GM12878 (cell line): ENCODE data around the gene RAB29. TPM values are rescaled to one million over a fixed set of nuclear protein-coding genes. Genes with fewer than 3 reads are reported as not detected.

Source experiments
- ATAC-seq: fragments of 200-7000 bp; cut with Tn5 transposase; 3 replicates; pipeline ENCODE4 v1.9.1; 2020; ENCODE audit warnings: mild to moderate bottlenecking, moderate library complexity
- BruUV-seq: library from RNA; stranded (reverse); fragments of 400-500 nt; replicated peaks from 2 replicates; lab custom pipeline; 2021; lab: Mats Ljungman, UMichigan
- CTCF ChIA-PET: fragments of 300-600 bp; sonication (Branson Sonifier 250); formaldehyde crosslinking; extraction: SDS; loops from one replicate; lab custom pipeline; 2021; ENCODE audit warnings: inconsistent platforms; lab: Yijun Ruan, JAX
- POLR2A ChIA-PET: fragments of 350-600 bp; formaldehyde crosslinking; extraction: SDS; loops from one replicate; lab custom pipeline; 2021; ENCODE audit warnings: inconsistent platforms; lab: Charles Lee
- RAD21 ChIA-PET: fragments of 300-600 bp; sonication (Branson Sonifier 250); formaldehyde crosslinking; loops from one replicate; lab custom pipeline; 2023; ENCODE audit warnings: antibody characterized with exemption; ENCODE audit not compliant: unreplicated experiment; lab: Charles Lee
- SMC1A ChIA-PET: fragments of 300-600 bp; sonication (Branson Sonifier 250); formaldehyde crosslinking; loops from one replicate; lab custom pipeline; 2023; ENCODE audit not compliant: unreplicated experiment, uncharacterized antibody; lab: Charles Lee
- DNase-seq: peaks from one replicate; pipeline ENCODE4 v3.0.0-alpha.2; 2011; ENCODE audit warnings: low read depth, low spot score
- FAIRE-seq: peaks from 3 replicates; lab custom pipeline; 2011; peaks lifted over from hg19 to GRCh38; lab: Jason Lieb, UNC
- H2AFZ ChIP-seq: 2 replicates; pipeline ENCODE4 v1.6.0; 2011; ENCODE audit warnings: low read depth, low read length, control low read depth; ENCODE audit not compliant: control insufficient read depth
- H3K27ac ChIP-seq: 2 replicates; pipeline ENCODE4 v1.5.1; 2011; ENCODE audit warnings: control low read depth; ENCODE audit not compliant: control insufficient read depth, insufficient read depth
- H3K27me3 ChIP-seq, 2 experiments: replicated peaks in 1 of 2; 2 replicates each; pipeline versions ENCODE4 v1.6.0 to v1.6.1; 2011; ENCODE audit warnings: low read length in 1 of 2; ENCODE audit not compliant: control insufficient read depth in 2 of 2, insufficient read depth in 2 of 2
- H3K36me3 ChIP-seq, 2 experiments: 2 replicates each; pipeline ENCODE4 v1.5.1; 2011; ENCODE audit warnings: low read length in 1 of 2; ENCODE audit not compliant: control insufficient read depth in 2 of 2, insufficient read depth in 2 of 2
- H3K4me1 ChIP-seq: 2 replicates; pipeline ENCODE4 v1.6.1; 2011; ENCODE audit warnings: mild to moderate bottlenecking, low read length, moderate library complexity, mixed read lengths; ENCODE audit not compliant: control insufficient read depth, insufficient read depth
- H3K4me2 ChIP-seq: 2 replicates; pipeline ENCODE4 v1.6.0; 2011; ENCODE audit warnings: control low read depth; ENCODE audit not compliant: control insufficient read depth, insufficient read depth
- H3K4me3 ChIP-seq: fragments of 200-600 bp; sonication (generic); 2 replicates; pipeline ENCODE4 v1.5.1; 2016
- H3K79me2 ChIP-seq: 2 replicates; pipeline ENCODE4 v1.6.0; 2011; ENCODE audit warnings: low read length; ENCODE audit not compliant: control insufficient read depth, insufficient read depth
- H3K9ac ChIP-seq: 2 replicates; pipeline ENCODE4 v1.8.0; 2011; ENCODE audit warnings: low read length, control low read depth, mixed read lengths; ENCODE audit not compliant: control insufficient read depth, insufficient read depth
- H3K9me3 ChIP-seq: replicated peaks from 3 replicates; pipeline ENCODE4 v1.5.1; 2011; ENCODE audit warnings: mild to moderate bottlenecking, low read length; ENCODE audit not compliant: control insufficient read depth, insufficient read depth
- H4K20me1 ChIP-seq: 2 replicates; pipeline ENCODE4 v1.6.0; 2011; ENCODE audit not compliant: control insufficient read depth, insufficient read depth
- BRCA1 ChIP-seq: IDR thresholded peaks from 2 replicates; pipeline ENCODE4 v1.6.1; 2011; ENCODE audit warnings: low read depth, low read length, improper control_type of control experiment
- MXI1 ChIP-seq: fragments of 150-350 bp; IDR thresholded peaks from 2 replicates; pipeline ENCODE4 v1.6.1; 2011; ENCODE audit warnings: low read depth, mild to moderate bottlenecking, inconsistent platforms, low read length, improper control_type of control experiment
- MYC ChIP-seq: IDR thresholded peaks from 2 replicates; pipeline ENCODE4 v1.6.1; 2011; ENCODE audit warnings: mild to moderate bottlenecking, low read length, moderate library complexity, inconsistent platforms; ENCODE audit not compliant: insufficient read depth, insufficient replicate concordance, insufficient read length, severe bottlenecking
- NFIC ChIP-seq: IDR thresholded peaks from 2 replicates; pipeline ENCODE4 v1.6.1; 2012; ENCODE audit warnings: low read depth, mild to moderate bottlenecking, inconsistent platforms, low read length, moderate library complexity
- PKNOX1 ChIP-seq: fragments of 450-650 bp; IDR thresholded peaks from 2 replicates; pipeline ENCODE4 v1.6.1; 2016; ENCODE audit warnings: mild to moderate bottlenecking
- STAT1 ChIP-seq: fragments of 450-650 bp; conservative IDR thresholded peaks from 2 replicates; pipeline ENCODE4 v1.6.1; 2014; ENCODE audit warnings: antibody characterized with exemption, mild to moderate bottlenecking
- ZNF384 ChIP-seq: IDR thresholded peaks from 2 replicates; pipeline ENCODE4 v1.6.1; 2012; ENCODE audit warnings: low read depth, mild to moderate bottlenecking, low read length, improper control_type of control experiment, borderline replicate concordance
- in situ Hi-C: fragments of 300-500 bp; cut with MboI; formaldehyde crosslinking; loops from 9 replicates; pipeline ENCODE4 v1.14.3; 2018; ENCODE audit warnings: mixed read lengths
- intact Hi-C: fragments of 100-400 bp; cut with micrococcal nuclease; formaldehyde crosslinking; loops from one replicate; pipeline ENCODE4 v1.14.2; 2022; ENCODE audit not compliant: unreplicated experiment
- polyA plus RNA-seq, 11 experiments: library from polyadenylated mRNA; depleted of rRNA in 4 of 11; unstranded in 6 of 11; stranded (reverse) in 5 of 11; fragments of >200 nt; fragmentation: Nextera tagmentation in 4 of 11; fragmentation: Illumina TruSeq in 1 of 11; extraction: Ambion mirVana in 4 of 11; extraction: Trizol in 1 of 11; gene quantifications; 1 replicate in 1 of 11; 2 replicates in 10 of 11; pipeline versions ENCODE4 v1.2.1 to v1.2.3, GENCODE V29; 2011 to 2016; ENCODE audit warnings: inconsistent platforms in 2 of 11, missing spikeins in 2 of 11, low read depth in 1 of 11
- total RNA-seq, 4 experiments: library from RNA; depleted of rRNA in 3 of 4; stranded (reverse); fragments of >200 nt in 3 of 4; fragmentation: Illumina TruSeq in 1 of 4; extraction: Trizol in 1 of 4; gene quantifications; 2 replicates each; pipeline versions ENCODE4 v1.2.1 to v1.2.3, GENCODE V29; 2013 to 2021

RAB29 gene
- total and polyA plus RNA-seq, 10 of the 15 experiments (the other 5 are each of a cell fraction or from before 2014, with no cell fraction given) = 11.7 to 74.5 (median 15.0) TPM

- Histone ChIP-seq H2AFZ (no peak overlapping the region), H4K20me1 (no peaks in the 10 kb centered on the region), H3K79me2 (0 out of 2 replicates have a peak, but pooled peaks cover 3% of the 10 kb centered on the region), H3K4me3 (no peak overlapping the region), H3K4me1 (no peaks in the 10 kb centered on the region), H3K9me3 (no peaks in the 10 kb centered on the region), H3K9ac (no peak overlapping the region), H3K36me3 (peaks cover 7 to 29% of the 10 kb centered on the region in 2 experiments), H3K27me3 (no peaks in the 10 kb centered on the region), H3K4me2 (no peak overlapping the region), H3K27ac (no peak overlapping the region)
- CTCF ChIA-PET = interaction anchor here (1.8 to 6.1 kb wide), 3 partner anchors 9 to 62 kb away, joined by 7 to 59 read pairs (median 7); no protein-coding TSS in a partner anchor
- SMC1A ChIA-PET = interaction anchor here (1.2 to 7.6 kb wide), 3 partner anchors 7 to 61 kb away, joined by 3 to 66 read pairs (median 4); no protein-coding TSS in a partner anchor
- ATAC-seq (peak; percentile 56), FAIRE-seq (peak; percentile 23), DNase-seq (no peak)
- POLR2A ChIA-PET = interaction anchor here (1.3 kb wide), 1 partner anchor 22 kb away, joined by 3 read pairs; no protein-coding TSS in a partner anchor
- RAD21 ChIA-PET = interaction anchor here (0.6 kb wide), 1 partner anchor 62 kb away, joined by 4 read pairs; no protein-coding TSS in a partner anchor
- intact Hi-C loops (no loop called here), in situ Hi-C loops (no loop called here)
- BruUV-seq = no TSS peak
- TF ChIP-seq MYC = no peak
- 0 out of 2 replicates have a peak, but pooled peaks have one; percentile 18 for TF ChIP-seq NFIC
- TF ChIP-seq MXI1 = no peak
- TF ChIP-seq STAT1 = no peak
- TF ChIP-seq BRCA1 = no peak
- no peak for TF ChIP-seq ZNF384
- 0 out of 2 replicates have a peak, but pooled peaks have one; percentile 17 for TF ChIP-seq PKNOX1
Observed at GRCh38 chr1:205719762-205720161, 55.5 kb downstream of the RAB29 start.
